22Rv1 (cell line): ENCODE results near the gene ASF1B.

Experiments
- CTCF ChIP-seq: fragments of 450-650 bp; IDR thresholded peaks from 2 replicates; pipeline ENCODE4 v1.5.1; 2017; ENCODE audit warnings: mild to moderate bottlenecking
- ZFX ChIP-seq: fragments of 450-650 bp; IDR thresholded peaks from 2 replicates; pipeline ENCODE4 v1.6.1; 2017; ENCODE audit warnings: antibody characterized with exemption, borderline replicate concordance

GRCh38 chr19:14142262-14143190 is 6.1 kb upstream of the ASF1B start:
- TF ChIP-seq CTCF (no peak), ZFX (no peak)
